Frontal cortex (tissue), 4 donors: ENCODE results near the gene TTYH1. TPM values are rescaled to one million over a fixed set of nuclear protein-coding genes. Genes with fewer than 3 reads are reported as not detected.
"Not testable (repeated sequence)": the region's sequence is repeated elsewhere in the genome, so short reads cannot be mapped to it uniquely, and the experiment has no call there.

Experiments used
- DNase-seq, 2 donors: peaks; one replicate each; pipeline ENCODE4 v3.0.0; 2012; ENCODE audit warnings: low spot score in 2 of 2
- FAIRE-seq: peaks from 2 replicates; lab custom pipeline; 2012; peaks lifted over from hg19 to GRCh38; lab: Jason Lieb, UNC
- total RNA-seq: library from RNA; depleted of rRNA; stranded (reverse); fragments of >200 nt; gene quantifications from one replicate; pipeline ENCODE4 v1.2.3, GENCODE V29; 2014
- donor health status: control.
- donor health status: control.
- donor health status: control.

TTYH1 gene
- total RNA-seq, 1 donor from 2014 or later, result 65.2 TPM

GRCh38 chr19:54434873-54435214 lies 19.6 kb downstream of the TTYH1 start:
- DNase-seq, result no peak
- FAIRE-seq, result no peak

- FAIRE-seq (no peak), DNase-seq (no peak)
Observed at GRCh38 chr19:54435551-54436016, 20.3 kb downstream of the TTYH1 start.

- FAIRE-seq (no peak), DNase-seq (no peak)
Observed at GRCh38 chr19:54436031-54436523, 20.8 kb downstream of the TTYH1 start.

- DNase-seq (no peak), FAIRE-seq (no peak)
Observed at GRCh38 chr19:54436628-54437252, 21.5 kb downstream of the TTYH1 start.

- DNase-seq (no peak), FAIRE-seq (no peak)
Observed at GRCh38 chr19:54439174-54439851, 24.0 kb downstream of the TTYH1 start.

GRCh38 chr19:54440641-54441040 lies 25.4 kb downstream of the TTYH1 start:
- no peak for FAIRE-seq

GRCh38 chr19:54444737-54445136 lies 29.5 kb downstream of the TTYH1 start:
- DNase-seq, result no peak
- no peak for FAIRE-seq

More at GRCh38 chr19:54440641-54441040, 25.4 kb downstream of the TTYH1 start:
- no peak for DNase-seq

GRCh38 chr19:54446349-54446748 lies 31.1 kb downstream of the TTYH1 start:
- DNase-seq, FAIRE-seq: not testable (repeated sequence)

- no peak for DNase-seq
- no peak for FAIRE-seq
Observed at GRCh38 chr19:54448040-54448773, 32.9 kb downstream of the TTYH1 start.

- peak; percentile 33 for FAIRE-seq
- DNase-seq, result peak; percentile 97 to 98
Observed at GRCh38 chr19:54448774-54449700, 33.8 kb downstream of the TTYH1 start, which contains the start of gene LENG8. LENG8 (plus strand) TSS chr19:54449199; CDS start chr19:54451345, 2,146 bp downstream.

GRCh38 chr19:54449701-54450069 lies 34.4 kb downstream of the TTYH1 start:
- DNase-seq (no peak), FAIRE-seq (no peak)

- FAIRE-seq, result no peak
- DNase-seq, result no peak
Observed at GRCh38 chr19:54451331-54451871, 36.1 kb downstream of the TTYH1 start.

GRCh38 chr19:54451997-54452396 lies 36.7 kb downstream of the TTYH1 start:
- no peak for DNase-seq
- no peak for FAIRE-seq

GRCh38 chr19:54452626-54453025 lies 37.4 kb downstream of the TTYH1 start:
- DNase-seq, result no peak
- no peak for FAIRE-seq

- FAIRE-seq, result no peak
- no peak for DNase-seq
Observed at GRCh38 chr19:54453921-54454780, 38.9 kb downstream of the TTYH1 start.

GRCh38 chr19:54454781-54455675 lies 39.8 kb downstream of the TTYH1 start:
- DNase-seq, result no peak
- FAIRE-seq, result no peak

- DNase-seq (no peak), FAIRE-seq (no peak)
Observed at GRCh38 chr19:54455786-54456422, 40.6 kb downstream of the TTYH1 start.
